Cardiac muscle cell (in vitro differentiated cells and primary cell): Measurements from ENCODE around the gene MGMT. TPM values are rescaled to one million over a fixed set of nuclear protein-coding genes. Genes with fewer than 3 reads are reported as not detected.

ENCODE experiments used
- DNase-seq, 2 donors: peaks; one replicate each; pipeline versions ENCODE4 v3.0.0 to v3.0.0-alpha.2; 2010 to 2017; ENCODE audit warnings: low read depth in 1 of 2, low spot score in 1 of 2
- H3K27ac ChIP-seq: fragments of 200-600 bp; sonication (generic); 2 replicates; pipeline ENCODE4 v1.5.1; 2016
- H3K27me3 ChIP-seq: fragments of 200-600 bp; sonication (generic); 2 replicates; pipeline ENCODE4 v1.6.0; 2016; ENCODE audit warnings: control low read depth
- H3K36me3 ChIP-seq: fragments of 200-600 bp; sonication (generic); 2 replicates; pipeline ENCODE4 v1.5.1; 2016; ENCODE audit warnings: control low read depth
- H3K4me1 ChIP-seq: fragments of 200-600 bp; sonication (generic); 2 replicates; pipeline ENCODE4 v1.8.1; 2017; ENCODE audit warnings: low read depth, mild to moderate bottlenecking, mixed run types
- H3K4me3 ChIP-seq: fragments of 200-600 bp; sonication (generic); 2 replicates; pipeline ENCODE4 v1.5.1; 2016; ENCODE audit warnings: mild to moderate bottlenecking
- H3K9me3 ChIP-seq: fragments of 200-600 bp; sonication (generic); 2 replicates; pipeline ENCODE4 v1.5.1; 2017; ENCODE audit warnings: low read depth, mild to moderate bottlenecking, control low read depth
- CTCF ChIP-seq: IDR thresholded peaks from 2 replicates; pipeline ENCODE4 v1.5.1; 2012; ENCODE audit warnings: low read depth, mild to moderate bottlenecking, low read length
- polyA plus RNA-seq: library from polyadenylated mRNA; unstranded; fragments of >200 nt; fragmentation: Nextera tagmentation; extraction: Ambion mirVana; gene quantifications from 2 replicates; pipeline ENCODE4 v1.2.1, GENCODE V29; 2016
- total RNA-seq: library from RNA; depleted of rRNA; stranded (reverse); fragments of >200 nt; gene quantifications from 2 replicates; pipeline ENCODE4 v1.2.3, GENCODE V29; 2016

Gene MGMT
- total and polyA plus RNA-seq, 2 experiments from 2014 or later = 21.8 to 28.0 TPM

GRCh38 chr10:129521161-129522025 is 54.4 kb downstream of the MGMT start:
- Histone ChIP-seq H3K9me3 (no peaks in the 10 kb centered on the region), H3K4me1 (no peaks in the 10 kb centered on the region), H3K27me3 (no peaks in the 10 kb centered on the region), H3K27ac (no peak overlapping the region), H3K36me3 (no peaks in the 10 kb centered on the region), H3K4me3 (no peak overlapping the region)
- no peak for TF ChIP-seq CTCF
- DNase-seq = no peak

GRCh38 chr10:129522041-129522585 is 55.1 kb downstream of the MGMT start:
- Histone ChIP-seq H3K36me3 (no peaks in the 10 kb centered on the region), H3K27ac (no peak overlapping the region), H3K27me3 (no peaks in the 10 kb centered on the region), H3K4me1 (no peaks in the 10 kb centered on the region), H3K4me3 (no peak overlapping the region), H3K9me3 (no peaks in the 10 kb centered on the region)
- no peak for TF ChIP-seq CTCF
- no peak for DNase-seq

- TF ChIP-seq CTCF = no peak
- Histone ChIP-seq H3K4me1 (no peaks in the 10 kb centered on the region), H3K4me3 (no peak overlapping the region), H3K27me3 (no peaks in the 10 kb centered on the region), H3K27ac (no peak overlapping the region), H3K36me3 (no peaks in the 10 kb centered on the region), H3K9me3 (no peaks in the 10 kb centered on the region)
- DNase-seq = no peak
These were observed 56.1 kb downstream of the MGMT start for GRCh38 chr10:129523031-129523722.

GRCh38 chr10:129523723-129524316 is 56.8 kb downstream of the MGMT start:
- Histone ChIP-seq H3K27ac (no peak overlapping the region), H3K4me3 (no peak overlapping the region), H3K36me3 (no peaks in the 10 kb centered on the region), H3K9me3 (no peaks in the 10 kb centered on the region), H3K27me3 (no peaks in the 10 kb centered on the region), H3K4me1 (no peaks in the 10 kb centered on the region)
- no peak for TF ChIP-seq CTCF
- DNase-seq = no peak

GRCh38 chr10:129524936-129525335 is 57.9 kb downstream of the MGMT start:
- H3K27ac ChIP-seq = no peak overlapping the region
- H3K9me3 ChIP-seq = no peaks in the 10 kb centered on the region
- DNase-seq = no peak
- H3K4me1 ChIP-seq = no peaks in the 10 kb centered on the region
- no peak overlapping the region for H3K4me3 ChIP-seq
- H3K36me3 ChIP-seq = no peaks in the 10 kb centered on the region
- no peaks in the 10 kb centered on the region for H3K27me3 ChIP-seq
- no peak for TF ChIP-seq CTCF
